ENCODE results near the gene GJB1. TPM values are rescaled to one million over a fixed set of nuclear protein-coding genes. Genes with fewer than 3 reads are reported as not detected.

Gene GJB1
- total and polyA plus RNA-seq, 9 of the 15 experiments (the other 6 are each of a cell fraction or from before 2014, with no cell fraction given), result 0.11 TPM; not detected in 8

DNA sequence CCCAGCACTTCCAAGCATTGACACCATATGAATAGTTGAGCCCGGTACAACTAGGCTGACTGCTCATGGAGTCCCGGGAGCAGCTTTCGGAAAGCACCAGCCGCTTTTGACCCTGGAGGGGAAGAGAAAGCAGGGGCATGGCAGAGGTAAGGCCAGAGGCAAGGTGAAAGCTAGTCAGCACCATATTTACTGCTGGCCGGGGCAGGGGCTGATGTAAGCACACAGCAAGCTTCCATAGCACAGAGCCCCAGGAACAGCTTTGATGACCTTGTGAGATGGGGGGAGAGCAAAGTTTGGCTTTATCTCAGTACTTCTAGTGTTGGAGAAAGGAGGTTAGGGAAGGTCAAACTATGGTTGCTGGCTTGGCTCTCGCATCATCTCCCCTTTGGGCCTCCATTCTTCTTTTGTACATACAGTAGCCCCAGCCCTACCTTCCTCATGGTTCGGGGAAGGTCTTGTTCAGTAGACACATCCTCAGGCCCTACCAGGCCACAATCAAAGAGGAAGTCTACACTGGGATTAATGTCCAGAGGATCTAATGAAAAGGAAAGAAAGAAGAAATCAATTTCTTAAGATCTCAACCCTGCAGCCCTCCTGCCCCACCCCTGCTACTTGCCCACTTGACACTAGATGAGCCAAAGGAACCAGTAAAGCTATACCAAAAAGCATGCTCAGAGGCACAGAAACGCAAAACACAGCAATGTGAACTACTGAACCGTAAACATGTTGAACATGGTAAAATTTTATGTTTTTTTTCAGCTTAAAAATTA is 21.5 kb downstream of the GJB1 start:
- H3K9me3 ChIP-seq (replicated peaks; ENCODE audit: control insufficient read depth, insufficient read depth, low read depth, low read length), result no peaks in the 10 kb centered on the region
- H4K20me1 ChIP-seq (replicated peaks; ENCODE audit: control insufficient read depth, insufficient read depth, low read length), result no peaks in the 10 kb centered on the region
- no peak for FAIRE-seq
- H3K9ac ChIP-seq (ENCODE audit: insufficient read depth in 1 of 2, low read depth in 2 of 2, low read length in 2 of 2), result no peak overlapping the region; a peak in 1 of 4 replicates
- no peak overlapping the region for H3K4me3 ChIP-seq
- ATAC-seq, result peak; percentile 79
- in situ Hi-C loops (cut with MboI), result no loop called here
- no peaks in the 10 kb centered on the region for H3K79me2 ChIP-seq (ENCODE audit: control insufficient read depth, insufficient read depth, low read length)
- no TSS peak for BruUV-seq (replicated peaks)
- no peak for DNase-seq (ENCODE audit: extremely low read depth in 1 of 4, low spot score in 3 of 4)
- no peak overlapping the region; the same call in 2 of the 3 replicates for H3K27ac ChIP-seq (ENCODE audit: extremely low read depth, low read depth, low read length)
- peaks cover 96% of the 10 kb centered on the region; the same call in 2 of the 3 replicates for H3K36me3 ChIP-seq (ENCODE audit: control insufficient read depth, insufficient read depth, low read length)
- peaks cover 0 to 2% of the 10 kb centered on the region in 2 experiments; a peak in 2 of 5 replicates for H3K4me1 ChIP-seq (replicated peaks in 1 of 2; ENCODE audit: control insufficient read depth in 2 of 2, insufficient read depth in 2 of 2, low read length in 2 of 2)
- ChIA-PET POLR2A (interaction anchor here (0.6 kb wide), 2 partner anchors 43 to 78 kb away, joined by 3 read pairs; no protein-coding TSS in a partner anchor), CTCF (ENCODE audit: low intra/inter-chr PET ratio) (no interaction called here)
- no peak overlapping the region for H3K4me2 ChIP-seq (ENCODE audit: insufficient read depth, low read length)
- H3K9me1 ChIP-seq (ENCODE audit: control insufficient read depth, insufficient read depth, low read length), result peaks cover 2% of the 10 kb centered on the region
- no peak overlapping the region for H2AFZ ChIP-seq (ENCODE audit: low read depth, low read length)
- WGBS (ENCODE audit: insufficient coverage, low coverage, missing lambda C conversion rate), result 74% methylated on average over 6 of the region's 9 CpGs
- intact Hi-C loops (cut with micrococcal nuclease), result no loop called here
- H3K27me3 ChIP-seq (ENCODE audit: control insufficient read depth in 2 of 2, insufficient read depth in 2 of 2, low read length in 2 of 2), result no peaks in the 10 kb centered on the region
- peak; percentile 75 for TF ChIP-seq CEBPG (CRISPR knock-in tag; IDR thresholded peaks at IDR 0.05)
- peak in 1 of 2 experiments; percentile 75; a peak in 2 of 4 replicates for TF ChIP-seq CEBPG (tag; conservative IDR thresholded peaks at IDR 0.05 in 1 of 2, IDR thresholded peaks at IDR 0.05 in 1 of 2)
- peak; percentile 51 for TF ChIP-seq ZNF589 (CRISPR knock-in tag; IDR thresholded peaks at IDR 0.05; ENCODE audit: low read depth)
- TF ChIP-seq BRCA1 (IDR thresholded peaks at IDR 0.05), result no peak
- no peak for TF ChIP-seq BRCA1 (CRISPR knock-in tag; IDR thresholded peaks at IDR 0.05)
- TF ChIP-seq, protein P1, sequence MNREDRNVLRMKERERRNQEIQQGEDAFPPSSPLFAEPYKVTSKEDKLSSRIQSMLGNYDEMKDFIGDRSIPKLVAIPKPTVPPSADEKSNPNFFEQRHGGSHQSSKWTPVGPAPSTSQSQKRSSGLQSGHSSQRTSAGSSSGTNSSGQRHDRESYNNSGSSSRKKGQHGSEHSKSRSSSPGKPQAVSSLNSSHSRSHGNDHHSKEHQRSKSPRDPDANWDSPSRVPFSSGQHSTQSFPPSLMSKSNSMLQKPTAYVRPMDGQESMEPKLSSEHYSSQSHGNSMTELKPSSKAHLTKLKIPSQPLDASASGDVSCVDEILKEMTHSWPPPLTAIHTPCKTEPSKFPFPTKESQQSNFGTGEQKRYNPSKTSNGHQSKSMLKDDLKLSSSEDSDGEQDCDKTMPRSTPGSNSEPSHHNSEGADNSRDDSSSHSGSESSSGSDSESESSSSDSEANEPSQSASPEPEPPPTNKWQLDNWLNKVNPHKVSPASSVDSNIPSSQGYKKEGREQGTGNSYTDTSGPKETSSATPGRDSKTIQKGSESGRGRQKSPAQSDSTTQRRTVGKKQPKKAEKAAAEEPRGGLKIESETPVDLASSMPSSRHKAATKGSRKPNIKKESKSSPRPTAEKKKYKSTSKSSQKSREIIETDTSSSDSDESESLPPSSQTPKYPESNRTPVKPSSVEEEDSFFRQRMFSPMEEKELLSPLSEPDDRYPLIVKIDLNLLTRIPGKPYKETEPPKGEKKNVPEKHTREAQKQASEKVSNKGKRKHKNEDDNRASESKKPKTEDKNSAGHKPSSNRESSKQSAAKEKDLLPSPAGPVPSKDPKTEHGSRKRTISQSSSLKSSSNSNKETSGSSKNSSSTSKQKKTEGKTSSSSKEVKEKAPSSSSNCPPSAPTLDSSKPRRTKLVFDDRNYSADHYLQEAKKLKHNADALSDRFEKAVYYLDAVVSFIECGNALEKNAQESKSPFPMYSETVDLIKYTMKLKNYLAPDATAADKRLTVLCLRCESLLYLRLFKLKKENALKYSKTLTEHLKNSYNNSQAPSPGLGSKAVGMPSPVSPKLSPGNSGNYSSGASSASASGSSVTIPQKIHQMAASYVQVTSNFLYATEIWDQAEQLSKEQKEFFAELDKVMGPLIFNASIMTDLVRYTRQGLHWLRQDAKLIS (CRISPR knock-in tag; IDR thresholded peaks at IDR 0.05), result no peak
- no peak for TF ChIP-seq IFI16 (CRISPR knock-in tag; IDR thresholded peaks at IDR 0.05)
- TF ChIP-seq, protein P2, sequence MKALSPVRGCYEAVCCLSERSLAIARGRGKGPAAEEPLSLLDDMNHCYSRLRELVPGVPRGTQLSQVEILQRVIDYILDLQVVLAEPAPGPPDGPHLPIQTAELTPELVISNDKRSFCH (CRISPR knock-in tag; IDR thresholded peaks at IDR 0.05), result no peak
- TF ChIP-seq, protein P2 (tag; IDR thresholded peaks at IDR 0.05), result no peak
- no peak for TF ChIP-seq NR2C2 (CRISPR knock-in tag; IDR thresholded peaks at IDR 0.05)
- peak; percentile 51; the same call in 1 of the 2 replicates for TF ChIP-seq NR2C2 (tag; IDR thresholded peaks at IDR 0.05)
- no peak for TF ChIP-seq CC2D1A (IDR thresholded peaks at IDR 0.05)
- peak; percentile 79; the same call in 1 of the 2 replicates for TF ChIP-seq DMBX1 (CRISPR knock-in tag; IDR thresholded peaks at IDR 0.05; ENCODE audit: borderline replicate concordance)
- TF ChIP-seq FOXA1 (IDR thresholded peaks at IDR 0.05; ENCODE audit: borderline replicate concordance), result no peak
- no peak for TF ChIP-seq TARDBP (IDR thresholded peaks at IDR 0.05)
- TF ChIP-seq SMAD4 (CRISPR knock-in tag; conservative IDR thresholded peaks at IDR 0.05), result peak; percentile 74
- TF ChIP-seq, protein P3, sequence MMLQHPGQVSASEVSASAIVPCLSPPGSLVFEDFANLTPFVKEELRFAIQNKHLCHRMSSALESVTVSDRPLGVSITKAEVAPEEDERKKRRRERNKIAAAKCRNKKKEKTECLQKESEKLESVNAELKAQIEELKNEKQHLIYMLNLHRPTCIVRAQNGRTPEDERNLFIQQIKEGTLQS (IDR thresholded peaks at IDR 0.05), result peak; percentile 22; the same call in 1 of the 2 replicates
- TF ChIP-seq, protein P3 (CRISPR knock-in tag; conservative IDR thresholded peaks at IDR 0.05), result no peak

Data from K562 (cell line).